CD4-positive, alpha-beta T cell treated with Interleukin-17A for 1 hour (primary cell): ENCODE measurements around the gene KDF1.

Experiments used
- DNase-seq: peaks from one replicate; pipeline ENCODE4 v3.0.0-alpha.2; 2020

Gene KDF1, protein sequence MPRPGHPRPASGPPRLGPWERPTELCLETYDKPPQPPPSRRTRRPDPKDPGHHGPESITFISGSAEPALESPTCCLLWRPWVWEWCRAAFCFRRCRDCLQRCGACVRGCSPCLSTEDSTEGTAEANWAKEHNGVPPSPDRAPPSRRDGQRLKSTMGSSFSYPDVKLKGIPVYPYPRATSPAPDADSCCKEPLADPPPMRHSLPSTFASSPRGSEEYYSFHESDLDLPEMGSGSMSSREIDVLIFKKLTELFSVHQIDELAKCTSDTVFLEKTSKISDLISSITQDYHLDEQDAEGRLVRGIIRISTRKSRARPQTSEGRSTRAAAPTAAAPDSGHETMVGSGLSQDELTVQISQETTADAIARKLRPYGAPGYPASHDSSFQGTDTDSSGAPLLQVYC

DNA sequence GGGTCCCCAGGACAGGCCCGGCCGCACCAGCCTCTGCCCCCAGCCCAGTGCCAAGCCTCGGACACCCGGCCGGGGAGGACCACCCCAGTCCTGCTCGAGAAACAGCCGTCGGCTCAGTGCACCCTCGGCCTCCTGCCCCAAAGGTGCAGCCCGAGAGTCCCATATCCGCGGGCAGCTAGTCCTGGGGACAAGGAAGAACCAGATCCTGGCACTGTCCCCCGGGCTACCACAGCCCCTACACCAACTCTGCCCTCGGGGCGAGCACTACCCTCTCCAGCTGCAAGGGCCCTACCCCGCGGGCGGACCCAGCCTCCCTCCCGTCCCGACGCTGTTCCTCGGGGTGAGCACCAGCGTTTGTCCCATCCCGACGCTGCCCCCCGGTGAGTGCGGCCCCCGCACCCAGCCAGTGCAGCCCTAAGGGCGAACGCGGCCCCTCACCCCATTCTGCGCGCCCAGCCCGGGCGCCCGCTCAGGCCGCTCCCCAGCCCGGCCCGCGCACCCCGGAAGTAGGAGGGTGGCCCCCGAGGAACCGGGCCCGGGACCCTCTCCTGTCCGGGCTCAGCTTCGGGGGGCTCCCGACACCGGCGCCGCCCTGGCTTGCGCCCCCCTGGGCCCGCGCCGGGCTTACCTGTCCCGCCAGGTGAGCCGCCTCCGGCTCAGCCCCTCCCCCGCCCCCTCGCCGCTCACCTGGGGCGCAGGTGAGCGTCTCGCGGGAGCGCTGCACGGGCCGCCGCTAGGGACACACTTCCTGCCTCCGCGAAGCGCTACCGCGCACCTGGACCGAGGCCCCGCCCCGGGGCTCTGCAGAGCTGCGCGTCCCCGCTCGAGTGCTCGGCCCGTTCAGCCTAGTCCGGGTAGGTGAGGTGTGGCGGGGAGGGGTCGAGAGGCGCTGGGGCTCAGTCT is at the start of gene KDF1:
TSS of gene KDF1 (minus strand) at position 747 of the 903 bp plus-strand sequence. CDS start 8,088 bp downstream, outside the sequence.
- peak; percentile 66 for DNase-seq

DNA sequence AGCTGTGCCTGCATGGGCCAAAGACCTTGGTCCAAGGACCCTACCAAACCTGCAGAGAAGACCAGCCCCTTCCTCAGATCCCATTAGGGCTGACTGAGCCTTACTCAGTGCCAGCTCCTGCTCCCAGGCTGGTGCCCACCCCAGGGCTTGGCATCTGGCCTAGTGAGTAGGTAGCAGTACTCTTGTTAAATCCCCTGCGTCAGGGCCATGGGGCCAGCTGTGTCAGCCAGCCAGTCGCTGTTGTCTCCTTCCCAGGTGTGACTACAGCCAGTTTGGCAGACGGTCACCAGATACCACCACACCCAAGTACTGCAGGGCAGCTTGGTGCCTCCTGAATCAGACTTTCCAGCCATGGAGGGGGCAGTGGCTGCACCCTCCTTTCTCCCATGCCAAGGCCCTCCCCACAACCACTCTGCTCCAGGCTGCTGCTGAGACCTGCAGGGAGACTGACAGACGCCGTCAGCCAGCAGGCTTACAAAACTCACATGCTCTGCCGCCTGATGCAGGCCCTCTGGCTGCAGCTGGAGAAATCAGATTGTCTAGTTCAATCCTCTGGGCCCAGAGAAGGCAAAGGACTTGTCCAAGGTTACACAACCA is 49.4 kb upstream of the KDF1 start:
- DNase-seq, result no peak

DNA sequence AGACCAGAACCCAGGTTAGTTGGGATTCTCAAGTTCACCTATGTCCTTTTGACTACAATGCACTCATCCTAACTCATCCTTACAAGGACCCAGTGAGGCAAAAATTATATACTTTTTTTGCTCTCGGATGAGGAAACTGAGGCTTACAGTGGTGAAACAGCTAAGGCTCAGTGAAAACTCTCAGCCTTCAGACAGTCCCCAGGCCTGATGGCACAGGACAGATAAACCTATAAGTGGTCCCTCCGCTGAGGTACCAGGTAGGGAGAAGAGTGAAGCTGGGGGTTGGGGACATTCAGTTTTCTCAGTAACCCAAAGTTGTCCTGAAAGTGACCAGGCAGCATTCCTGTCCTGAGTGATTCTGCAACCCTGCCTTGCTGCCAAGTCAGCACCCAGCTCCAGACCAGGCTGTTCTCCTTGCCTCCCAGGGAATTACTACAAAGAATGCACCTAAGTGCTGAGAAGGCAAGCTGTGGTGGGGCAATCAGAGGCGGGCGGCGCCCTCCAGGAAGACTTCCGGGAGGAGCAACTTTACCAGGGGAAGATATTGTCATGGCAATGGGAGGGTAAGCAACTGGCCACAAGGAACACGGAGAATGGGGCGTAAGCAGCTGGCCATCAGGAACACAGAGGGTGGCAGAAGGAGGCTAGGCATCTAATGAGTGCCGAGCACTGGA is 47.8 kb upstream of the KDF1 start:
- no peak for DNase-seq

DNA sequence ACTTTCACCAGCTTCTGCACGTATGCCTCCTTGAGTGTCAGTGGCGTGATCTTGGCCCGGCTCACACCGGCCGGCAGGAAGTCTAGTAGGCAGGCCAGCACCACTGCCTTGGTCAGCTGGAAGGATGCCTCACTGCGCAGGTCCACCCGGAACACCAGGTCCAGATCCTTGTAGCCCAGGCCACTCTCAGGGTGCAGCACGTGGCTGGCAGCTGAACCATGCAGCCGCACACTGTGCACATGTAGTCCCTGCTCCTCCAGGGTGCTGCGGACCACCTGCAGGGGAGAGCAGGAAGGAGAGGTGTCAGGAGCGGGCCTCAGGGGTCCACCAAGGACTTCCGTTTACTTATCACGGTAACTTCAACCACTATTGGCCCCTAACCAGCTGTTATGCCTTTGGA is 46.4 kb upstream of the KDF1 start:
- DNase-seq, result no peak

DNA sequence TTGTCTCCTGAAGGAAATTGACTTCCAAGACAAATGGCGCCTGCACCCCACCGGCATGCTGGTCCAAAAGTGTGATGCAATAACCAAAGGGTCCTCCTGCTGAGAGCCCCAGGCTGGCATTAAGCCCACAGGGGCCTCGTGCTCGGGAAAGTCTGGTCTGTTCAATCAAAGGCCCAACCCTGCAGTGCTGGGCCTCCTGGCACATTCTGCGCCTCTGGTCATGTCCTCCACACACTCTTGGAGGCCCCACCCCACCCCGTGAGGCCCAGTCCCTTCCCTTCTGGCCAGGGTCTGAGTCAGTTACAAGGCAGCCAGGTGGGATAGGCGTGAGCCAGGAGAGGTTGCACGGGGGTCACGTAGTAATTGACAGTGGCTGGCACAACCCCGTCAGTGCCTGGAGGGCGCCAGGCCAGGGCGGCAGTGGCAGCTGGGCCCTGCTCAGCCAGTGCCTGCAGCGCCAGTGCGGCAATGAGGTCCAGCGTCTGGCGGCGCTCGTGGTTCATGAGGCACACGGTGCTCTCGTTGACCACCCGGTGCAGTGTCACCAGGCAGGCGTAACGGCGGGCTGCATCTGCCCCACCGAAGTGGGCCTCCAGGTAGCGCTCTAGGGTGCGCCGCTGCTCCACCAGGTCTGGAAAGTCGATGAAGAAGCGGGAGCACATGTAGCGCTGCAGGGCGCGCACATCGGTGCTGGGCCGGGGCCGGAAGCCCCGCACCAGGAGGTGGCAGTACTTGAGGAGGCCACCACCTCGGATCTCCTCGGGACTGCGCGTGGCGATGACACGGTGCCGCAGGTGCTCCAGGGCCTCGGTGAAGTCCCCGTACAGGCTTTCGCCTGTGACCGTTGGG is 45.6 kb upstream of the KDF1 start:
- DNase-seq, result no peak

DNA sequence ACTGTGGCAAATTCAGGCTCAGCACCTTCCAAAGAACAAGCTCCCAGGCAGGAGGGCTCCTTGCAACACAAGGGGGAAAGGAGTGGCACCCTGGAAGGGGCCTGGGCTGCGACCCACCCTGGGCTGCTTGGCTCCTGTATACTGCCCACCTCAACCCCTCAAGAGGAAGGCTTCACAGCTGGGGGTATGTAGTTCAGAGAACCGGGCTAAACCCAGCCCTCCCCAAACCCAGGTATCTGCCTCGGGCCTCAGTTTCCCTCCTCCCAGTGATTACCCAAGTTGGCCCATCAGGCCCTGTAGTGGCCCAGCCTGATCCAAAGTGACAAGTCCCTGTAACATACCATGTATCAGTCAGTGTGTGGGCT is 44.9 kb upstream of the KDF1 start:
- no peak for DNase-seq

DNA sequence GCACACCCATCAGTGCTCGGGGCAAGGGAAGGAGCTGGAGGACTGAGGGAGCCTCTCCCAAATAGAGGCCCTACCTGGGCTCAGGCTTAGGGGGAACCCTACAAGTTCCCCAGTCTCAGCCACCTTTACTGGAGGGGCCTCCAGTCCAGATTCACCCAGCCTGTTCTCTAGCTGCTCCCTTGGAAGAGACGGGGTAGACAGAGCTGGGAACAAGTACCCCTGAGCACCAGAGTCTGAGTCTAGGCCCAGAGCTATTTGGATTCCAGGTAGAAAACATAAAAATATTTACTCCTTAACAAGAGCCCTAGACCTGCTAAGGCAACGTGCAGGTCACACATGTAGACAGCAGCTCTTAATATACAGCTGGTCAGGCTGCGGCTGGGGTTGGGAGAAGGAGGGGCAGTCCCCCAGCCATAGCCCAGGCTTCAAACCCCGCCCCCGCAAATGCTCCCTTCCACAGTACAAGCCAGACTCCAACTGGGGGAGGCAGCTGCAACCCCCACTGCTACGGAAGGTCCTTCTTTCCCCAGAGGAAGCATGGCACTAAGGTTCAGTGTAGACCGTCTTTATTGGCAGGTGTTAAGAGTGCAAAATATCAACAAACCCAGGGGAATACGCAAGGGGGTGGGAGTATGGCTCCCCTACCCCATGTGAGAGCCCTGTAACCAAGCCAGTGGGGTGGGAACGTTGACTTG is 44.4 kb upstream of the KDF1 start:
- no peak for DNase-seq

DNA sequence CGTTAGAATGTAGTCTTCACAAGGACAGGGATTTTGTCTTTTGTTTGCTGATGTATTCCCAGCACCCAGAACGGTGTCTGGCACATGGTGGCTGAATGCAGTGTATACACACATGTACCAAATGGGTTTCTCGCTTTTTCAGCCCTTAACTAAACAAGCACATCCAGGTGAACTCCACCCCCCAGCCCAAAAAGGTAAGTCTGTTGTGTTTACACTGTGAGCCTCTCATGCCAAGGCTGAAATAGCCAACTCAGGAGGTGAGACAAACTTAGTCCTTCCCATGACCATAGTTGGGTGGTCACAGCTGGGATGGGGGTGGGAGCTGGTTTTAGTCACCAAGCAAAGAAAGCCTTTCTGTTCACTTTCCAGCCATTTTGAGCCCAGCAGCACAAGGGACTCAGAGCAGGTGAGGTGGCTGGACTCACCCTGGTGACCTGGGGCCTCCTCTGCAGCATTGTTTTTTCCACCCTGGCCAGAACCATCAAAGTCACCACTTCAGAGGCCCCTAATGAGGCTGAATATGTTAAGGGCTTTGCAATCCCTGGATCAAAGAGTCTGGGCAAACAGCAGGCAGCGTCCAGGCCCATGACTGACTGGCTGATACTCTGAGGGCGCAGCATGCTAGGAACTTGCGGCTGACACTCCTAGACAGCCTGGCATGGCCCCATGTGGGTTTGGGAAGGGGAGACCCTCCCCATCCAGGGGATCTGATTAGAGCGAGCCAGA is 43.6 kb upstream of the KDF1 start:
- DNase-seq, result no peak

DNA sequence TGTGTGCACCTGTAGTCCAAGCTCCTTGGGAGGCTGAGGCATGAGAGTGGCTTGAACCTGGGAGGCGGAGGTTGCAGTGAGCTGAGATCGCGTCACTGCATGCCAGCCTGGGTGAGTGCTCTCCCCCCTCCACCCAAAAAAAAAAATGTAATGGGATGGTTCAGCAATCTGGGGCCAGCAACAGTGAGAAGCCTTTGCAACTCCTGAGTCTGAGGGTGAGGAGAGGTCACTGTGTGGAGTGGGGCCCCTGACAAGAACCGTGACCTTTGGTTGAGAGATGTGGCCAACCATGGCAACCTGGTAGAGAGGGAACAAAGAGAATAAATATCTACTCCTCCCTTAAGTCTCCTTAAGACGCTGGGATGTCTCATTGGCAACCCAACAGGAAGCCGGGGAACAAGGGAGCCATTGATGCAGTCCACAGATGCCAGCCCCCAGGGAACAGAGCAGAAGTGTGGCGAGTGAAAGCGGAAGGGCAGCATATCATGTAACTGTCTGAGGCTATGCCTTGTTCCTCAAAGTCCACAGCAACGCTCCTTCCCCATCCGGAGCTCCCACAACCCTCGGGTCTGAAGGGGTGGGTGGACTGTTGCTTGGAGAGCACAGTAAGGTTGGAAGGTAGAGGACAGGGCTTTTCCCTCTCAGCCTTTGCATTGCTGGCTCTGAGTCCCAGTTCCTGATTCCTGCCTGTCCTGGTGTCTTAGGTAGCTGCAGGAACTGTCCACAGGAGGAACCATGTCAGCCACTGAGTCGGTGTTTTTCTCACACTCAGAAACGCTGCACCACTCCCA is 41.5 kb upstream of the KDF1 start:
- DNase-seq, result peak; percentile 44

DNA sequence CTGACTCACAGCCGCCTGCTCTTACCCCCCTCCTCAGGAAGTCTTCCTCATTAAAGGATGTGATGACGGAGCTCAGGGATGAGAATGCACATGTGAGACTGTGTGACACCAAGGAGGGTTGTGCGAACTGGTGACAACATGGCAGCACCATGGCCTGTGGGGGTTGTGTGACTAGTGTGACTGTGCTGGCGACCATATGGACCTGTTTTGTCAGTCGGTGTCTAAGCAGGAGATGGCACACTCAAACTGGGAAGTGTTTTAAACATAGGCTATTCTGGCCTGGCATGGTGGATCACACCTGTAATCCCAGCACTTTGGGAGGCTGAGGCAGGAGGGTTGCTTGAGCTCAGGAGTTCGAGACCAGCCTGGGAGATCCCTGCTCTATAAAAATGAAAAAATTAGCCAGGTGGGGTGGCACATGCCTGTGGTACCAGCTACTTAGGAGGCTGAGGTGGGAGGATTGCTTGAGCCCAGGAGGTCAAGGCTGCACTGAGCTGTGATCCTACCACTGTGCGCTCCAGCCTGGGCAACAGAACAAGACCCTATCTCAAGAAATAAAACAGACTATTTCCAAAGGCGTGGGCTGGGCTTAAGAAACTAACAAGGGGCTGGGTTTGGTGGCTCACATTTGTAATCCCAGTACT is 40.7 kb upstream of the KDF1 start:
- DNase-seq, result no peak

DNA sequence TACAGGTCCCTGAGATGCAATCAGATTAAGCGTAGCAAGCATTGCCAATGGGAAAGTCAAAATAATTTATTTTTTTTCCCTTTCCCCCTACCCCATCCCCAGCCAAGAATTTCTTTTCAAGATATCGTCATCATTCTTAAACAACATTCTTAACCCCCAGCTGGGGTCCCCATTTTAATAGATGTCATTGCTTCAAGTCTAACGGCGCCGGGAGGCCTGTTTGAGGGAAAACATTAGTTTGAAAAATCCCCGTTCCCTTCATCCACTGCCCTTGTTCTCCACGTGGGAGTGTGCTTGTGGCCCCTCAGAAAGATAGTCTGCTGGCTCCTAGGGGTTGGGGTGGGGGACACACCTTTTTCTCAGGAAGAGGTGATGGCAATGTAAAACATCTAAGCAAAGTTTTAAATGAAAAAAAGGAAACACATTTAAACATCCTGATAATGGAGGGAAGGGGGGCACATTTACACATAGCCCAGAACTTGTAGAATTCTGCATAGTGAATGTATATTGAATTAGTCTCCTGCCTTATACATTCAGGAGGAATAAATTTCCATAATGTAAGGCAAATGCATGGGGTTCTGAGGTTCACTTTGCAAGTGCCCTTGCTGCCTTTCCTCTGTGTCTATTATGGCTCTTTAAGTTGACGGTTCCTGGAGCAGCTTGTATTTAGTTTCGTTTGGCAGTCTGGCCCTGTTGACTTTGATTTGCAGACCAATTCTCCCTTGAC is 40.0 kb upstream of the KDF1 start:
- no peak for DNase-seq

DNA sequence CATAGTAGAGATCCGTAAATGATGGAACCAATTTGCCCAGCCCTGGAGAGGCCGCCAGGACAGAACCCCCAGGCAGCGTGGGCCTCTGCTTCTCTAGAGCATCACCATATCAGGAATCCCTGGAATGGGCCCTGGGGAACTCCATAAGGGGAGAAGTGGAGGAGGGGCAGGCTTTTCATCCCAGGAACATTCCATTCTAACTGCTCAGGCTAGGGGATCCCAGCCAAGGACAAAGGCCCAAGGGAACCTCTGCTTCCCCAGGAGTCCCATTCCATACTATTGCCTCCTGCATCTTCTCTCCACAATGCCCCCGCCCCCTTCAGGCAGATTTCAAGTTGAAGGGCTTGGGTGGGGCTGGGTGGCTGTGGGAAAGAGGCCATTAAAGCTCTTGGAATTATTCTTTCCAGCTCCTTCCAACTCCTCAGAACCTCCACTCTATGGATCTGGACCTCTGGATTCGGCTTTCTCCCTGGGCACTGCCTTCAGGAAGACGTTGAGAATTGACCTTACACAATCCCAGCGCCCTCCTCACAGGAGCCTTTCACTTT is 39.2 kb upstream of the KDF1 start:
- DNase-seq, result no peak

DNA sequence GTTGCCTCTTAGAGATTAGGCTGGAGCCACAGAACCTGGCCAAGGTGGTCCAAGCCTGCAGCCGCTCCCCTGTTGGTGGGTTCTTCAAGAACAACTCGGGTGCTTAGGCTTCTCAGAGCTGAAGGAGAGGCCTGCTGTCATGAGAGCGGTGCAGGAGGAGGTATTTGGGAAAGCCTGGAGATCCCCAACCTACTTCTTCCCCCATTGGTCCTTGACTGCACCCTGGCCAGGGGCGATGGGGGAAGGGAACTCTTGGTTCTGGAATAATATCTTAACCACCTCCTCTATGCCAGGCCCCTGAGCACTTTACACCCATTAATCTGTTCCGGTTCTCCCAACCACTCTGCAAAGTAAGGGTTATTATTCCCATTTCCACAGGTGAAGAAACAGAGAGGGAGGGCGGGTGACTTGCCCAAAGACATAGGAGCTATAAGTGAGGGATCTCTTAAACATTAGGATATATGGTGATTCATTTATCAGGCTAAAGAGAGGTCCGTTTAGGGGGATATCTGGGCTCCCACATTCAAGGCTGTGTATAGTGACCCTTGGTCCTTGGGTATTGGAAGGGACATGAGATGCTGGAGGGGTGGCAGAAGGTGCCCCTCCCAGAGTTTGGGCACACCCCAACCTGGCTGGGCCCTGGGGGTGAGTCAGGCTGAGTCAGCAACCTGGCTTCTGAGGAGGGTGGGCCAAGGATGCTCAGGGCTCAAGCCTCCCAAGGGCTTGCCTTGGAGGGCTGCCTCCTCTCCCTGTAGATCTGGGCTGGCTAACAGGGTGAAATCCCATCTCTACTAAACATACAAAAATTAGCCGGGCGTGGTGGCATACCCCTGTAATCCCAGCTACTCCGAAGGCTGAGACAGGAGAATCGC is 38.4 kb upstream of the KDF1 start:
- no peak for DNase-seq

DNA sequence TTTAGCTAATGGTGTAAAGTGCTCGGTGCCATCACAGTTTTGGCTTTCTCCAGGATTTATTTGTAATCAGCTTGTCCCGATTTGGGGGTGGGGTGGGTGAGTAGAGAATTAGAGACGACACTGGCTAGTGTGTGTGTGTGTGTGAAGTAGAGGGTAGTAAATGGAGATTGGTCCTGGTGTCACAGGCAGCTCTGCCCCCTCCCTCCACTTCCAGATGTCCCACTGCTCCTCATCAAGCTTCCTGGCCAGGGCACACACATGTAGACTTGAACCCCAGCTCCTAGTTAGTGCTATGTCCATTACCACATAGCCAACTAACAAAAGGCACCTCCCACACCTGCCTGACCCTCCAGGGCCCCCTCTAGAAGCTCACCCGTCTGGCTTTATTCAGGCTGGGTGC is 36.4 kb upstream of the KDF1 start:
- DNase-seq, result no peak

DNA sequence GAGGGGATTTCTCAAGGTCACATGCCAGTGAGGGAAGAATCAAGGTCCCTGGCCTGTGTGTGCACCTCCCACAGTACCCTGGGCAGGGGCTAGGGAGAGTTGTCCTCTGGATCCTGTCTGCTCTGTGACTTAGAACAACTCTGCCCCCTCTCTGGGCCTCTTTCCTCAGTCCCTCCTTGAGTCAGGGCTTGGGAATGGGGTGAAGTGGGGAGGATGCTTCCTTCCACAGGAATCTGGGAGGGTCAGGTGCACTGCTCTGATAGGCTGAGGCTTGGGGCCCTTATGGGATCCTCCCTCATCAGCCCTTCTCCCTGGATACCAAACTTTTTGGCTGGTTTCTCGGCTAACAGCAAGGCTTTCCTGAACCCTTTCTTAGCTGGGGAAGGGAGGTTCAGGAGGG is 35.8 kb upstream of the KDF1 start:
- no peak for DNase-seq

DNA sequence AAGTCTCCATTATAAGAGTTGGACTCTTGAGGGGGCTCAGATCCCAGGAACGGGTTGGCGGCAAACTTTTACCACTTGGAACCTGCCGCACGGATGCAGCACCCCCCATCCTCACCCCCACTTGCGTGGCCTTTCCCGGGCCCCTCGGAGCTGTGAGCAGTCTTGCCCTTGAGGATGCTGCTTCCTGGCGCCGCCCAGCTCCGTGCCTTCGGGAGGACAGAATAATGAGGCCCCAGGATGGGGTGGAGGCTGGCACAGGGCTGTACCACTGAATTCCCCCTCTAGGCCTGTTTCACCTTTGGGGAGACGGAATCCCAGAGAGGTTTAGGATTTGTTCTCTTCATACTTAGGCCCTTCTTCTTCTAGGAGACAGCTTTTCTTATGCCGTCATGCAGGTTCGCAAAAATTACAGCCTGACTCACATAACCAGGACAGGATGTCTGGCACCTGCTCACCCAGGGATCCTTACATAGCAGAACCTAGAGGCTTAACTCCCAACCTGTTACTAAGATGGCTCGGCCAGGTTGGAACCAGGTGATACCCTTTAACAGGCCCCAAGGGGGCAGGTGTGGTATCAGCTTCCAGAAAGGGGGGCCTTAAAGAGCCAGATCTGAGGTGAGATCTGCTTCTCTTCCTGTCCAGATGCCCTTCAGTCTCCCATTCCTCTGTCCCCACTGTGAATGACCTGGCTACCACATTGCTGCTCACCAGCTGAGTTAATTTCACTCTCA is 34.7 kb upstream of the KDF1 start:
- DNase-seq, result no peak
